DOHH2 (cell line): ENCODE data around the gene PTGR3.

Experiments
- H3F3A ChIP-seq: fragments of 200-600 bp; sonication (generic), shearing (Covaris generic); 2 replicates; pipeline ENCODE4 v1.6.0; 2016; ENCODE audit warnings: antibody characterized with exemption, mild to moderate bottlenecking; ENCODE audit not compliant: control insufficient read depth, insufficient read depth
- H3K27ac ChIP-seq: fragments of 200-600 bp; sonication (generic); 2 replicates; pipeline ENCODE4 v1.5.1; 2014; ENCODE audit warnings: low read depth, mild to moderate bottlenecking, low read length, moderate library complexity
- H3K27me3 ChIP-seq: fragments of 200-600 bp; sonication (generic); 2 replicates; pipeline ENCODE4 v1.6.1; 2014; ENCODE audit warnings: mild to moderate bottlenecking, low read length, mixed read lengths; ENCODE audit not compliant: control insufficient read depth
- H3K36me3 ChIP-seq: fragments of 200-600 bp; sonication (generic); 2 replicates; pipeline ENCODE4 v1.6.1; 2014; ENCODE audit warnings: mild to moderate bottlenecking, low read length, moderate library complexity, mixed read lengths; ENCODE audit not compliant: control insufficient read depth
- H3K4me1 ChIP-seq: fragments of 200-600 bp; sonication (generic); 2 replicates; pipeline ENCODE4 v1.6.1; 2014; ENCODE audit warnings: mild to moderate bottlenecking, low read length, mixed read lengths; ENCODE audit not compliant: control insufficient read depth
- H3K4me2 ChIP-seq: fragments of 200-600 bp; sonication (generic); 2 replicates; pipeline ENCODE4 v1.6.0; 2014; ENCODE audit warnings: mild to moderate bottlenecking, low read length, moderate library complexity
- H3K4me3 ChIP-seq: fragments of 200-600 bp; sonication (generic); 2 replicates; pipeline ENCODE4 v1.5.1; 2014; ENCODE audit warnings: mild to moderate bottlenecking, low read length, mixed read lengths
- H3K79me2 ChIP-seq: fragments of 200-600 bp; sonication (generic); 2 replicates; pipeline ENCODE4 v1.6.1; 2014; ENCODE audit warnings: mild to moderate bottlenecking, low read length, mixed read lengths; ENCODE audit not compliant: control insufficient read depth
- H3K9me2 ChIP-seq: fragments of 200-600 bp; sonication (generic); replicated peaks from 2 replicates; pipeline ENCODE4 v1.6.1; 2014; ENCODE audit warnings: mild to moderate bottlenecking, low read length, mixed read lengths; ENCODE audit not compliant: control insufficient read depth
- H3K9me3 ChIP-seq: fragments of 200-600 bp; sonication (generic); 2 replicates; pipeline ENCODE4 v1.6.1; 2014; ENCODE audit warnings: antibody characterized with exemption, low read length, mixed read lengths; ENCODE audit not compliant: control insufficient read depth, insufficient read depth
- H4K20me1 ChIP-seq: fragments of 200-600 bp; sonication (generic); 2 replicates; pipeline ENCODE4 v1.6.0; 2014; ENCODE audit warnings: low read depth, mild to moderate bottlenecking, antibody characterized with exemption, low read length, moderate library complexity; ENCODE audit not compliant: control insufficient read depth, insufficient read depth
- CTCF ChIP-seq: fragments of 200-600 bp; sonication (generic); IDR thresholded peaks from one replicate; pipeline ENCODE4 v1.5.1; 2014; ENCODE audit warnings: antibody characterized with exemption, mild to moderate bottlenecking, low read depth, low read length; ENCODE audit not compliant: poor library complexity, severe bottlenecking
- EZH2phosphoT487 ChIP-seq: fragments of 200-600 bp; sonication (generic); IDR thresholded peaks from 2 replicates; pipeline ENCODE4 v1.6.1; 2017; ENCODE audit warnings: borderline replicate concordance, mild to moderate bottlenecking, antibody characterized with exemption, low read length, moderate library complexity, mixed read lengths

The PTGR3 gene

GRCh38 chr18:75208155-75208835 lies 644 bp downstream of the PTGR3 start:
- peaks cover 69% of the 10 kb centered on the region for H3K79me2 ChIP-seq
- peak overlapping the region; percentile 92 for H3K4me3 ChIP-seq
- peaks cover 33% of the 10 kb centered on the region for H3K4me1 ChIP-seq
- H3K27me3 ChIP-seq = peaks cover 11% of the 10 kb centered on the region
- H4K20me1 ChIP-seq = peaks cover 13% of the 10 kb centered on the region; the same call in 1 of the 2 replicates
- H3K9me3 ChIP-seq = no peaks in the 10 kb centered on the region
- no peaks in the 10 kb centered on the region for H3K36me3 ChIP-seq
- peak overlapping the region; percentile 86 for H3K27ac ChIP-seq
- H3K9me2 ChIP-seq = no peaks in the 10 kb centered on the region
- TF ChIP-seq CTCF (peak; percentile 24), EZH2phosphoT487 (no peak)
- peak overlapping the region; percentile 84 for H3K4me2 ChIP-seq
- peaks cover 21% of the 10 kb centered on the region for H3F3A ChIP-seq

GRCh38 chr18:75207310-75208154 lies 1.4 kb downstream of the PTGR3 start:
- Histone ChIP-seq H3K9me3 (no peaks in the 10 kb centered on the region), H3K27me3 (peaks cover 11% of the 10 kb centered on the region), H3K4me2 (peak overlapping the region; percentile 84), H3K79me2 (peaks cover 61% of the 10 kb centered on the region), H3K36me3 (no peaks in the 10 kb centered on the region), H3K27ac (no peak overlapping the region), H3K9me2 (no peaks in the 10 kb centered on the region), H3K4me3 (peak overlapping the region; percentile 92), H3K4me1 (peaks cover 28% of the 10 kb centered on the region), H4K20me1 (peaks cover 11% of the 10 kb centered on the region; the same call in 1 of the 2 replicates), H3F3A (peaks cover 21% of the 10 kb centered on the region)
- no peak for TF ChIP-seq CTCF

- Histone ChIP-seq H4K20me1 (peaks cover 10% of the 10 kb centered on the region; the same call in 1 of the 2 replicates), H3K27ac (no peak overlapping the region), H3K79me2 (peaks cover 56% of the 10 kb centered on the region), H3K4me2 (peak overlapping the region; percentile 84), H3K36me3 (peaks cover 5% of the 10 kb centered on the region; the same call in 1 of the 2 replicates), H3K27me3 (peaks cover 11% of the 10 kb centered on the region), H3K4me3 (peak overlapping the region; percentile 92; the same call in 1 of the 2 replicates), H3F3A (peaks cover 21% of the 10 kb centered on the region), H3K4me1 (peaks cover 23% of the 10 kb centered on the region), H3K9me3 (no peaks in the 10 kb centered on the region), H3K9me2 (no peaks in the 10 kb centered on the region)
- TF ChIP-seq EZH2phosphoT487 (no peak), CTCF (no peak)
These were observed 2.3 kb downstream of the PTGR3 start for GRCh38 chr18:75206452-75207309.
